Endothelial cell of umbilical vein (primary cell): ENCODE data around the gene ADIG. TPM values are rescaled to one million over a fixed set of nuclear protein-coding genes. Genes with fewer than 3 reads are reported as not detected.

Source experiments
- BruUV-seq: library from RNA; stranded (reverse); fragments of 400-500 nt; replicated peaks from 2 replicates; lab custom pipeline; 2021; lab: Mats Ljungman, UMichigan
- CTCF ChIA-PET: fragments of 300-600, 350-600 bp; sonication (Branson Sonifier 250); formaldehyde crosslinking; loops from one replicate; lab custom pipeline; 2021; ENCODE audit warnings: antibody characterized with exemption, inconsistent platforms; lab: Charles Lee
- POLR2A ChIA-PET: fragments of 300-600, 350-600 bp; sonication (Branson Sonifier 250); formaldehyde crosslinking; loops from one replicate; lab custom pipeline; 2021; ENCODE audit warnings: antibody characterized with exemption, inconsistent platforms; lab: Charles Lee
- DNase-seq: peaks from one replicate; pipeline ENCODE4 v3.0.0-alpha.2; 2011; ENCODE audit warnings: low read depth, low spot score
- FAIRE-seq: peaks from 2 replicates; lab custom pipeline; 2011; peaks lifted over from hg19 to GRCh38; lab: Jason Lieb, UNC
- H2AFZ ChIP-seq: 2 replicates; pipeline ENCODE4 v1.6.0; 2012; ENCODE audit warnings: low read depth, low read length, control low read depth, inconsistent platforms
- H3K27ac ChIP-seq: 2 replicates; pipeline ENCODE4 v1.5.1; 2011; ENCODE audit warnings: low read depth, mild to moderate bottlenecking, control low read depth, low read length, moderate library complexity; ENCODE audit not compliant: insufficient read depth
- H3K27me3 ChIP-seq, 2 experiments: 2 replicates each; pipeline versions ENCODE4 v1.6.0 to v1.6.1; 2011; ENCODE audit warnings: low read length in 2 of 2, mixed read lengths in 1 of 2; ENCODE audit not compliant: control insufficient read depth in 2 of 2, insufficient read depth in 2 of 2
- H3K36me3 ChIP-seq, 2 experiments: 2 replicates in 1 of 2; 3 replicates in 1 of 2; pipeline ENCODE4 v1.5.1; 2011; ENCODE audit warnings: low read length in 2 of 2, mild to moderate bottlenecking in 1 of 2, moderate library complexity in 1 of 2; ENCODE audit not compliant: control insufficient read depth in 2 of 2, insufficient read depth in 2 of 2; ENCODE audit errors: extremely low read depth in 1 of 2
- H3K4me1 ChIP-seq: 3 replicates; pipeline ENCODE4 v1.5.1; 2011; ENCODE audit warnings: mild to moderate bottlenecking, low read length; ENCODE audit not compliant: control insufficient read depth, insufficient read depth; ENCODE audit errors: extremely low read depth
- H3K4me2 ChIP-seq: 2 replicates; pipeline ENCODE4 v1.6.1; 2011; ENCODE audit warnings: low read length, control low read depth, mixed read lengths; ENCODE audit not compliant: insufficient read depth
- H3K4me3 ChIP-seq, 3 experiments: fragments of 200-600 bp in 1 of 3; sonication (generic), shearing (Covaris generic) in 1 of 3; replicated peaks in 1 of 3; 2 replicates each; pipeline ENCODE4 v1.5.1; 2011 to 2016; ENCODE audit warnings: control low read depth in 3 of 3, low read length in 3 of 3, mild to moderate bottlenecking in 2 of 3, inconsistent platforms in 1 of 3, low read depth in 1 of 3, moderate library complexity in 1 of 3; ENCODE audit not compliant: insufficient read depth in 1 of 3
- H3K79me2 ChIP-seq: 2 replicates; pipeline ENCODE4 v1.6.0; 2012; ENCODE audit warnings: low read length, inconsistent platforms; ENCODE audit not compliant: control insufficient read depth, insufficient read depth
- H3K9ac ChIP-seq: replicated peaks from 2 replicates; pipeline ENCODE3; 2011; ENCODE audit warnings: low read length, control low read depth; ENCODE audit not compliant: insufficient read depth; ENCODE audit errors: extremely low read depth
- H3K9me1 ChIP-seq: replicated peaks from 3 replicates; pipeline ENCODE4 v1.6.0; 2011; ENCODE audit warnings: mild to moderate bottlenecking, low read length; ENCODE audit not compliant: control insufficient read depth, insufficient read depth; ENCODE audit errors: extremely low read depth
- H3K9me3 ChIP-seq: replicated peaks from 2 replicates; pipeline ENCODE4 v1.5.1; 2012; ENCODE audit warnings: low read length, inconsistent platforms; ENCODE audit not compliant: control insufficient read depth, insufficient read depth
- H4K20me1 ChIP-seq: replicated peaks from 2 replicates; pipeline ENCODE3; 2011; ENCODE audit warnings: mild to moderate bottlenecking, low read length; ENCODE audit not compliant: control insufficient read depth, insufficient read depth; ENCODE audit errors: extremely low read depth
- EZH2 ChIP-seq: IDR thresholded peaks from 2 replicates; pipeline ENCODE4 v1.6.1; 2012; ENCODE audit warnings: borderline replicate concordance, low read depth, mild to moderate bottlenecking, moderate library complexity, low read length, inconsistent platforms; ENCODE audit not compliant: severe bottlenecking
- FOS ChIP-seq: IDR thresholded peaks from 2 replicates; pipeline ENCODE4 v1.6.1; 2011; ENCODE audit warnings: mild to moderate bottlenecking, low read length, moderate library complexity, borderline replicate concordance; ENCODE audit not compliant: insufficient read depth
- GATA2 ChIP-seq: IDR thresholded peaks from 2 replicates; pipeline ENCODE4 v1.7.0; 2011; ENCODE audit warnings: low read depth, mild to moderate bottlenecking, moderate library complexity, mixed read lengths, low read length; ENCODE audit not compliant: insufficient read length, insufficient read depth
- JUN ChIP-seq: IDR thresholded peaks from 2 replicates; pipeline ENCODE4 v1.6.1; 2011; ENCODE audit warnings: borderline replicate concordance, low read depth; ENCODE audit not compliant: insufficient read length, insufficient read depth
- MYC ChIP-seq: IDR thresholded peaks from one replicate; pipeline ENCODE4 v1.6.1; 2011; ENCODE audit warnings: mild to moderate bottlenecking, low read depth, low read length
- POLR2A ChIP-seq: IDR thresholded peaks from 2 replicates; pipeline ENCODE4 v1.6.1; 2012; ENCODE audit warnings: low read depth, mild to moderate bottlenecking, control low read depth, low read length
- POLR2AphosphoS5 ChIP-seq: IDR thresholded peaks from 2 replicates; pipeline ENCODE4 v1.6.1; 2012; ENCODE audit warnings: low read depth, mild to moderate bottlenecking, control low read depth, low read length, moderate library complexity; ENCODE audit not compliant: insufficient read depth
- dilution Hi-C: fragments of 300-500 bp; cut with MboI; formaldehyde crosslinking; loops from one replicate; pipeline ENCODE4 v1.15.0; 2019; ENCODE audit warnings: low sequenced_read_pairs; ENCODE audit not compliant: extremely low pct_ligation_motif_present
- intact Hi-C: fragments of 100-400 bp; cut with micrococcal nuclease; formaldehyde crosslinking; loops from one replicate; pipeline ENCODE4 v1.10.0; 2022
- polyA plus RNA-seq, 4 experiments: library from polyadenylated mRNA; depleted of rRNA in 3 of 4; stranded (reverse) in 3 of 4; unstranded in 1 of 4; fragments of >200 nt; gene quantifications; 2 replicates each; pipeline versions ENCODE4 v1.2.1 to v1.2.3, GENCODE V29; 2011 to 2012; ENCODE audit warnings: missing spikeins in 1 of 4
- total RNA-seq: library from RNA; stranded (reverse); gene quantifications from 2 replicates; pipeline ENCODE4 v1.2.3, GENCODE V29; 2021
- TF ChIP-seq, protein P1 (sequence below), 2 donors: IDR thresholded peaks; 1 replicate in 1 of 2; 2 replicates in 1 of 2; pipeline ENCODE4 v1.5.1; 2011; ENCODE audit warnings: low read length in 2 of 2, mild to moderate bottlenecking in 2 of 2, moderate library complexity in 2 of 2, control low read depth in 1 of 2, inconsistent platforms in 1 of 2, low read depth in 1 of 2; ENCODE audit not compliant: insufficient read depth in 1 of 2; ENCODE audit errors: extremely low read depth in 1 of 2
- TF ChIP-seq, protein P2 (sequence below): IDR thresholded peaks from 2 replicates; pipeline ENCODE4 v1.6.1; 2011; ENCODE audit not compliant: insufficient read depth, insufficient read length

The ADIG gene
- total and polyA plus RNA-seq, 2 donors (not counting 3 experiments of a cell fraction or from before 2014, with no cell fraction given) = not detected

DNA sequence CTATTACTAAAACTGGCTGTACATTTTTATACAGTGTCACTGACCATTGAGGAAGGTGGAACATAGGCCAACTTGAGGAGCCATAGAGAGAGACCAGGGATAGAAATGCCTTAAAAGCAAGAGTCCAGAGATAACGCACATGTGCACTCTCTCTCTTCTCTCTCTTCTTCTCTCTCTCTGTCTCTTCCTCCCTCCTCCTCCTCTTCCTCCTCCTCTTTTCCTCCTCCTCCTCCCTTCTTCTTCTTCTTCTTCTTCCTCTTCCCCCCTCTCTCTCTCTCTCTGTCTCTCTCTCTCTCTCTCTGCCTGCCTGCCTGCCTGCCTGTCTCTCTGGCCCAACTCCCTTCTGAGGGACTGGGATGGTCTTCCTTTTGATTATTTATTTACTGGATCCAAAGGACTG lies 16.3 kb upstream of the ADIG start:
- Histone ChIP-seq H3K9me3 (no peaks in the 10 kb centered on the region), H4K20me1 (no peaks in the 10 kb centered on the region), H3K27me3 (no peaks in the 10 kb centered on the region), H3K36me3 (peaks cover 3 to 7% of the 10 kb centered on the region in 2 experiments), H3K9ac (no peak overlapping the region), H3K9me1 (no peaks in the 10 kb centered on the region), H3K79me2 (no peaks in the 10 kb centered on the region), H2AFZ (no peak overlapping the region), H3K4me2 (no peak overlapping the region), H3K4me1 (no peaks in the 10 kb centered on the region), H3K27ac (no peak overlapping the region), H3K4me3 (no peak overlapping the region)
- POLR2A ChIA-PET = no interaction called here
- intact Hi-C loops (no loop called here), dilution Hi-C loops (no loop called here)
- DNase-seq (no peak), FAIRE-seq (no peak)
- CTCF ChIA-PET = no interaction called here
- TF ChIP-seq GATA2 = no peak
- no peak for TF ChIP-seq JUN
- TF ChIP-seq POLR2A = no peak
- TF ChIP-seq FOS = no peak
- no TSS peak for BruUV-seq

DNA sequence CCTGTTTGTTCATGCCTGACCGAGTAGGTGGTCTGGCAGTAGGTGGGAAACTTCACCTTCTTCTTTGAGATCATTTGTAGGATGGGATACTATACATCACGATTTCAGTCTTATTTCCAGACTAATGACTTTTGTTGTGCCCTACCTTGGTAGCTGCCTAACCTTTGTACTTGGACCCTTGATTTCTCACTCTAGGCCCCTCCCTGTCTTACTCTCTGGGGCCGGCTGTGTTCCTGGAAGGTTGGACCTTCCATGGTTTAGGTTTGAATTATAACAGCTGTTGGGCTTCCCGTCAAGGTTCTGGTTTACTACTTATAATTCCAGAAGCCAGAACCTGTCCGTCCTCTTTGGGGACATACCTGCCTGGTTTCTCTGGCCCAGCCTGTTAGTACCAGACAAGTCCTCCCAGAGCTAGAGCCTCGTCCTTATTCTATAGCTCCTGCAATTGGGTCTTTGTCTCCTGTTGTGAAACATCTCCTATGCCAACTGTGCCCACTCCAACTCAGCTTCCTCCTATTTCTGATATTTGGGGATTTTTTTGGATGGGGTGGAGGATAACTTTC lies 14.9 kb upstream of the ADIG start:
- intact Hi-C loops (no loop called here), dilution Hi-C loops (no loop called here)
- FAIRE-seq (no peak), DNase-seq (no peak)
- Histone ChIP-seq H3K79me2 (no peaks in the 10 kb centered on the region), H3K4me1 (no peaks in the 10 kb centered on the region), H3K36me3 (peaks cover 6 to 7% of the 10 kb centered on the region in 2 experiments), H4K20me1 (no peaks in the 10 kb centered on the region), H3K9me1 (no peaks in the 10 kb centered on the region), H3K27me3 (no peaks in the 10 kb centered on the region), H3K4me2 (no peak overlapping the region), H3K27ac (no peak overlapping the region), H3K9ac (no peak overlapping the region), H3K9me3 (no peaks in the 10 kb centered on the region), H3K4me3 (no peak overlapping the region), H2AFZ (no peak overlapping the region)
- BruUV-seq = no TSS peak
- ChIA-PET CTCF (interaction anchor here (0.8 to 1.2 kb wide), 2 partner anchors 13 to 14 kb away, joined by 3 to 4 read pairs; no protein-coding TSS in a partner anchor), POLR2A (no interaction called here)
- TF ChIP-seq EZH2 (no peak), GATA2 (no peak), POLR2A (no peak), FOS (no peak), MYC (no peak), POLR2AphosphoS5 (no peak), JUN (no peak)
- TF ChIP-seq, protein P1, sequence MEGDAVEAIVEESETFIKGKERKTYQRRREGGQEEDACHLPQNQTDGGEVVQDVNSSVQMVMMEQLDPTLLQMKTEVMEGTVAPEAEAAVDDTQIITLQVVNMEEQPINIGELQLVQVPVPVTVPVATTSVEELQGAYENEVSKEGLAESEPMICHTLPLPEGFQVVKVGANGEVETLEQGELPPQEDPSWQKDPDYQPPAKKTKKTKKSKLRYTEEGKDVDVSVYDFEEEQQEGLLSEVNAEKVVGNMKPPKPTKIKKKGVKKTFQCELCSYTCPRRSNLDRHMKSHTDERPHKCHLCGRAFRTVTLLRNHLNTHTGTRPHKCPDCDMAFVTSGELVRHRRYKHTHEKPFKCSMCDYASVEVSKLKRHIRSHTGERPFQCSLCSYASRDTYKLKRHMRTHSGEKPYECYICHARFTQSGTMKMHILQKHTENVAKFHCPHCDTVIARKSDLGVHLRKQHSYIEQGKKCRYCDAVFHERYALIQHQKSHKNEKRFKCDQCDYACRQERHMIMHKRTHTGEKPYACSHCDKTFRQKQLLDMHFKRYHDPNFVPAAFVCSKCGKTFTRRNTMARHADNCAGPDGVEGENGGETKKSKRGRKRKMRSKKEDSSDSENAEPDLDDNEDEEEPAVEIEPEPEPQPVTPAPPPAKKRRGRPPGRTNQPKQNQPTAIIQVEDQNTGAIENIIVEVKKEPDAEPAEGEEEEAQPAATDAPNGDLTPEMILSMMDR (IDR thresholded peaks at IDR 0.05; ENCODE audit: extremely low read depth in 1 of 2, insufficient read depth in 1 of 2, low read depth in 1 of 2, low read length in 2 of 2) = no peak
- TF ChIP-seq, protein P2, sequence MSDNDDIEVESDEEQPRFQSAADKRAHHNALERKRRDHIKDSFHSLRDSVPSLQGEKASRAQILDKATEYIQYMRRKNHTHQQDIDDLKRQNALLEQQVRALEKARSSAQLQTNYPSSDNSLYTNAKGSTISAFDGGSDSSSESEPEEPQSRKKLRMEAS = no peak
